ENCODE measurements around the gene CACNA2D3.

Gene CACNA2D3

GRCh38 chr3:54900838-54901591 lies 778.7 kb downstream of the CACNA2D3 start:
- Histone ChIP-seq H2AK5ac (ENCODE audit: low read depth, low read length) (no peak overlapping the region), H3K4me2 (ENCODE audit: insufficient read depth, low read length, poor library complexity, severe bottlenecking) (no peak overlapping the region), H3K14ac (ENCODE audit: low read length) (no peak overlapping the region), H3K9ac (ENCODE audit: low read depth, low read length, poor library complexity) (no peak overlapping the region), H2AFZ (ENCODE audit: low read length) (no peak overlapping the region), H3K79me1 (ENCODE audit: low read depth, low read length) (no peaks in the 10 kb centered on the region), H3K4me3 (ENCODE audit: low read length in 2 of 2) (no peak overlapping the region), H3K27ac (replicated peaks; ENCODE audit: low read length) (no peak overlapping the region), H3K36me3 (replicated peaks in 1 of 2; ENCODE audit: control insufficient read depth in 2 of 2, insufficient read depth in 2 of 2, low read length in 2 of 2) (no peaks in the 10 kb centered on the region), H2BK5ac (ENCODE audit: low read length) (no peak overlapping the region), H4K8ac (ENCODE audit: low read depth, low read length) (no peak overlapping the region), H3K18ac (ENCODE audit: low read length) (no peak overlapping the region), H3K27me3 (ENCODE audit: control insufficient read depth in 3 of 3, insufficient read depth in 3 of 3, low read depth in 1 of 3, low read length in 3 of 3) (no peaks in the 10 kb centered on the region), H3K9me3 (replicated peaks in 1 of 2; ENCODE audit: control insufficient read depth in 2 of 2, insufficient read depth in 1 of 2, low read depth in 1 of 2, low read length in 2 of 2) (no peaks in the 10 kb centered on the region), H4K91ac (ENCODE audit: low read depth, low read length, poor library complexity) (no peak overlapping the region), H2BK12ac (ENCODE audit: low read length) (no peak overlapping the region), H2BK120ac (ENCODE audit: low read depth, low read length) (no peak overlapping the region), H3K23ac (ENCODE audit: low read depth, low read length, poor library complexity) (no peak overlapping the region), H3K4me1 (ENCODE audit: control insufficient read depth in 2 of 2, insufficient read depth in 1 of 2, low read depth in 1 of 2, low read length in 2 of 2) (no peaks in the 10 kb centered on the region), H3K4ac (ENCODE audit: low read length) (no peak overlapping the region), H2BK15ac (ENCODE audit: low read length) (no peak overlapping the region)
- no CpG with 5 or more reads among the region's 8 CpGs for WGBS, 2 donors (ENCODE audit: extremely low coverage in 2 of 2, insufficient read length in 2 of 2, insufficient replicate concordance in 1 of 2)
- no peak for DNase-seq (ENCODE audit: low spot score)

GRCh38 chr3:54901906-54902685 lies 779.7 kb downstream of the CACNA2D3 start:
- Histone ChIP-seq H3K79me1 (ENCODE audit: low read depth, low read length) (no peaks in the 10 kb centered on the region), H3K27me3 (ENCODE audit: control insufficient read depth in 3 of 3, insufficient read depth in 3 of 3, low read depth in 1 of 3, low read length in 3 of 3) (no peaks in the 10 kb centered on the region), H3K9ac (ENCODE audit: low read depth, low read length, poor library complexity) (no peak overlapping the region), H3K4me1 (ENCODE audit: control insufficient read depth in 2 of 2, insufficient read depth in 1 of 2, low read depth in 1 of 2, low read length in 2 of 2) (no peaks in the 10 kb centered on the region), H3K4ac (ENCODE audit: low read length) (no peak overlapping the region), H2BK12ac (ENCODE audit: low read length) (no peak overlapping the region), H2BK120ac (ENCODE audit: low read depth, low read length) (no peak overlapping the region), H2AK5ac (ENCODE audit: low read depth, low read length) (no peak overlapping the region), H3K4me2 (ENCODE audit: insufficient read depth, low read length, poor library complexity, severe bottlenecking) (no peak overlapping the region), H2AFZ (ENCODE audit: low read length) (no peak overlapping the region), H4K8ac (ENCODE audit: low read depth, low read length) (no peak overlapping the region), H3K18ac (ENCODE audit: low read length) (no peak overlapping the region), H3K4me3 (ENCODE audit: low read length in 2 of 2) (no peak overlapping the region), H3K14ac (ENCODE audit: low read length) (no peak overlapping the region), H3K27ac (replicated peaks; ENCODE audit: low read length) (no peak overlapping the region), H3K36me3 (replicated peaks in 1 of 2; ENCODE audit: control insufficient read depth in 2 of 2, insufficient read depth in 2 of 2, low read length in 2 of 2) (no peaks in the 10 kb centered on the region), H3K23ac (ENCODE audit: low read depth, low read length, poor library complexity) (no peak overlapping the region), H2BK5ac (ENCODE audit: low read length) (no peak overlapping the region), H2BK15ac (ENCODE audit: low read length) (no peak overlapping the region), H3K9me3 (replicated peaks in 1 of 2; ENCODE audit: control insufficient read depth in 2 of 2, insufficient read depth in 1 of 2, low read depth in 1 of 2, low read length in 2 of 2) (no peaks in the 10 kb centered on the region), H4K91ac (ENCODE audit: low read depth, low read length, poor library complexity) (no peak overlapping the region)
- no CpG with 5 or more reads among the region's 4 CpGs for WGBS, 2 donors (ENCODE audit: extremely low coverage in 2 of 2, insufficient read length in 2 of 2, insufficient replicate concordance in 1 of 2)
- no peak for DNase-seq (ENCODE audit: low spot score)

GRCh38 chr3:54905261-54905888 lies 783.0 kb downstream of the CACNA2D3 start:
- no peak overlapping the region for H4K91ac ChIP-seq (ENCODE audit: low read depth, low read length, poor library complexity)
- H3K27me3 ChIP-seq (ENCODE audit: control insufficient read depth in 3 of 3, insufficient read depth in 3 of 3, low read depth in 1 of 3, low read length in 3 of 3), result no peaks in the 10 kb centered on the region
- H2BK120ac ChIP-seq (ENCODE audit: low read depth, low read length), result no peak overlapping the region
- no peak overlapping the region for H2AFZ ChIP-seq (ENCODE audit: low read length)
- H3K23ac ChIP-seq (ENCODE audit: low read depth, low read length, poor library complexity), result no peak overlapping the region
- no peak overlapping the region for H3K9ac ChIP-seq (ENCODE audit: low read depth, low read length, poor library complexity)
- H3K4ac ChIP-seq (ENCODE audit: low read length), result no peak overlapping the region
- no peak overlapping the region for H3K4me2 ChIP-seq (ENCODE audit: insufficient read depth, low read length, poor library complexity, severe bottlenecking)
- H3K18ac ChIP-seq (ENCODE audit: low read length), result no peak overlapping the region
- H3K79me1 ChIP-seq (ENCODE audit: low read depth, low read length), result no peaks in the 10 kb centered on the region
- H3K14ac ChIP-seq (ENCODE audit: low read length), result no peak overlapping the region
- no CpG with 5 or more reads among the region's 2 CpGs for WGBS, 2 donors (ENCODE audit: extremely low coverage in 2 of 2, insufficient read length in 2 of 2, insufficient replicate concordance in 1 of 2)
- DNase-seq (ENCODE audit: low spot score), result no peak
- H2BK15ac ChIP-seq (ENCODE audit: low read length), result no peak overlapping the region
- no peaks in the 10 kb centered on the region for H3K36me3 ChIP-seq (replicated peaks in 1 of 2; ENCODE audit: control insufficient read depth in 2 of 2, insufficient read depth in 2 of 2, low read length in 2 of 2)
- no peak overlapping the region for H2BK5ac ChIP-seq (ENCODE audit: low read length)
- no peaks in the 10 kb centered on the region for H3K4me1 ChIP-seq (ENCODE audit: control insufficient read depth in 2 of 2, insufficient read depth in 1 of 2, low read depth in 1 of 2, low read length in 2 of 2)
- no peaks in the 10 kb centered on the region for H3K9me3 ChIP-seq (replicated peaks in 1 of 2; ENCODE audit: control insufficient read depth in 2 of 2, insufficient read depth in 1 of 2, low read depth in 1 of 2, low read length in 2 of 2)
- no peak overlapping the region for H2BK12ac ChIP-seq (ENCODE audit: low read length)
- no peak overlapping the region for H3K4me3 ChIP-seq (ENCODE audit: low read length in 2 of 2)
- no peak overlapping the region for H2AK5ac ChIP-seq (ENCODE audit: low read depth, low read length)
- no peak overlapping the region for H3K27ac ChIP-seq (replicated peaks; ENCODE audit: low read length)
- no peak overlapping the region for H4K8ac ChIP-seq (ENCODE audit: low read depth, low read length)

GRCh38 chr3:54905920-54906319 lies 783.6 kb downstream of the CACNA2D3 start:
- no CpG with 5 or more reads among the region's 3 CpGs for WGBS, 2 donors (ENCODE audit: extremely low coverage in 2 of 2, insufficient read length in 2 of 2, insufficient replicate concordance in 1 of 2)

More at GRCh38 chr3:54905920-54906319, 783.6 kb downstream of the CACNA2D3 start:
- Histone ChIP-seq H2AK5ac (ENCODE audit: low read depth, low read length) (no peak overlapping the region), H3K23ac (ENCODE audit: low read depth, low read length, poor library complexity) (no peak overlapping the region), H3K36me3 (replicated peaks in 1 of 2; ENCODE audit: control insufficient read depth in 2 of 2, insufficient read depth in 2 of 2, low read length in 2 of 2) (no peaks in the 10 kb centered on the region), H3K9ac (ENCODE audit: low read depth, low read length, poor library complexity) (no peak overlapping the region), H3K14ac (ENCODE audit: low read length) (no peak overlapping the region), H3K9me3 (replicated peaks in 1 of 2; ENCODE audit: control insufficient read depth in 2 of 2, insufficient read depth in 1 of 2, low read depth in 1 of 2, low read length in 2 of 2) (no peaks in the 10 kb centered on the region), H2BK15ac (ENCODE audit: low read length) (no peak overlapping the region), H3K4me3 (ENCODE audit: low read length in 2 of 2) (no peak overlapping the region), H3K27ac (replicated peaks; ENCODE audit: low read length) (no peak overlapping the region), H3K27me3 (ENCODE audit: control insufficient read depth in 3 of 3, insufficient read depth in 3 of 3, low read depth in 1 of 3, low read length in 3 of 3) (no peaks in the 10 kb centered on the region), H2AFZ (ENCODE audit: low read length) (no peak overlapping the region), H4K8ac (ENCODE audit: low read depth, low read length) (no peak overlapping the region), H3K4ac (ENCODE audit: low read length) (no peak overlapping the region), H2BK5ac (ENCODE audit: low read length) (no peak overlapping the region), H3K18ac (ENCODE audit: low read length) (no peak overlapping the region), H3K4me1 (ENCODE audit: control insufficient read depth in 2 of 2, insufficient read depth in 1 of 2, low read depth in 1 of 2, low read length in 2 of 2) (no peaks in the 10 kb centered on the region), H2BK12ac (ENCODE audit: low read length) (no peak overlapping the region), H3K4me2 (ENCODE audit: insufficient read depth, low read length, poor library complexity, severe bottlenecking) (no peak overlapping the region), H4K91ac (ENCODE audit: low read depth, low read length, poor library complexity) (no peak overlapping the region), H2BK120ac (ENCODE audit: low read depth, low read length) (no peak overlapping the region), H3K79me1 (ENCODE audit: low read depth, low read length) (no peaks in the 10 kb centered on the region)
- no peak for DNase-seq (ENCODE audit: low spot score)

Measured in neuronal stem cell (in vitro differentiated cells).